ENCODE measurements around the gene BDKRB2.

DNA sequence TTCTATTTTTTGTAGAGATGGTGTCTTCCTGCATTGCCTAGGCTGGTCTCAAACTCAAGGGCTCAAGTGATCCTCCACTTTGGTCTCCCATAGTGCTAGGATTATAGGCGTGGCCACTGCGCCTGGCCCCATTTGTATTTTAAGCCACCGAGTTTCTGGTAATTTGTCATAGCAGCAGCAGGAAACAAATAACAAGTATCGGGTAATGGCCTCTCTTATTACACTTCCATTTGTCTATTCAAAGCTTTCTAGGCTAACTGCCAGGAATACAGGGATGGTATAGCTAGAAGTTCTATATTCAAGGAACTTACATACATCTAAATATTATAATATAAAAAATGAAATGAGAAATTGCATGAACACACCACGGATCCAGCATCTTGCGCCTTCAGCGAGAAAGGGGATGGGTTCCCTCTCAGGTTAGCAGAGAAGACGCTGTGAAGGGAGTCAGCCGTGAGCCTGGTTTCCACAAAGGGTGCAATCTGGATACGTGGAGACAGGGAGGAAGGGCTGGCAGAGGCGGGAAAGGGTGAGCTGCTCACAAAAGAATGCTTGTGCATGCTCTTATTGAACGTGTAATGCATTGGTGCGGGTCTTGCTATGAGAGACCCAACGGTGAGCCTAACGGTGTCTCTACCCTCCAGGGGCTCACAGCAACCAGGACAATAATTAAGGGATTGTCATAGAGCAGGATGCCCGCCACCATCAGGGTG, 60.9 kb downstream of the BDKRB2 start:
- TF ChIP-seq, protein P1, sequence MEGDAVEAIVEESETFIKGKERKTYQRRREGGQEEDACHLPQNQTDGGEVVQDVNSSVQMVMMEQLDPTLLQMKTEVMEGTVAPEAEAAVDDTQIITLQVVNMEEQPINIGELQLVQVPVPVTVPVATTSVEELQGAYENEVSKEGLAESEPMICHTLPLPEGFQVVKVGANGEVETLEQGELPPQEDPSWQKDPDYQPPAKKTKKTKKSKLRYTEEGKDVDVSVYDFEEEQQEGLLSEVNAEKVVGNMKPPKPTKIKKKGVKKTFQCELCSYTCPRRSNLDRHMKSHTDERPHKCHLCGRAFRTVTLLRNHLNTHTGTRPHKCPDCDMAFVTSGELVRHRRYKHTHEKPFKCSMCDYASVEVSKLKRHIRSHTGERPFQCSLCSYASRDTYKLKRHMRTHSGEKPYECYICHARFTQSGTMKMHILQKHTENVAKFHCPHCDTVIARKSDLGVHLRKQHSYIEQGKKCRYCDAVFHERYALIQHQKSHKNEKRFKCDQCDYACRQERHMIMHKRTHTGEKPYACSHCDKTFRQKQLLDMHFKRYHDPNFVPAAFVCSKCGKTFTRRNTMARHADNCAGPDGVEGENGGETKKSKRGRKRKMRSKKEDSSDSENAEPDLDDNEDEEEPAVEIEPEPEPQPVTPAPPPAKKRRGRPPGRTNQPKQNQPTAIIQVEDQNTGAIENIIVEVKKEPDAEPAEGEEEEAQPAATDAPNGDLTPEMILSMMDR (conservative IDR thresholded peaks at IDR 0.05; ENCODE audit: low read depth, low read length): no peak
- TF ChIP-seq EZH2 (IDR thresholded peaks at IDR 0.05; ENCODE audit: borderline replicate concordance, low read depth, low read length, poor library complexity, severe bottlenecking): no peak

Measured in A673 (cell line).